Left ventricle myocardium inferior (tissue), 1 donor: ENCODE results near the gene SPTBN2. TPM values are rescaled to one million over a fixed set of nuclear protein-coding genes. Genes with fewer than 3 reads are reported as not detected.

Experiments
- DNase-seq: peaks from one replicate; pipeline ENCODE4 v3.0.0-alpha.2; 2020
- H3K27ac ChIP-seq: fragments of 200-600 bp; replicated peaks from 2 replicates; pipeline ENCODE4 v1.8.0; 2021
- H3K27me3 ChIP-seq: fragments of 200-600 bp; 2 replicates; pipeline ENCODE4 v1.8.0; 2021; ENCODE audit warnings: low read depth
- H3K36me3 ChIP-seq: fragments of 200-600 bp; 2 replicates; pipeline ENCODE4 v1.8.0; 2021
- H3K4me1 ChIP-seq: fragments of 200-600 bp; 2 replicates; pipeline ENCODE4 v1.8.0; 2021
- H3K4me3 ChIP-seq: fragments of 200-600 bp; 2 replicates; pipeline ENCODE4 v1.8.0; 2021; ENCODE audit warnings: mild to moderate bottlenecking, moderate library complexity
- H3K9me3 ChIP-seq: fragments of 200-600 bp; replicated peaks from 2 replicates; pipeline ENCODE4 v1.8.0; 2021
- CTCF ChIP-seq: fragments of 200-600 bp; IDR thresholded peaks from 2 replicates; pipeline ENCODE4 v1.8.0; 2021; ENCODE audit warnings: antibody characterized with exemption, mild to moderate bottlenecking, borderline replicate concordance
- intact Hi-C: fragments of 100-400 bp; cut with micrococcal nuclease; formaldehyde crosslinking; loops from one replicate; pipeline ENCODE4 v1.11.0; 2022
- total RNA-seq: library from RNA; stranded (reverse); fragmentation: NEBNext Ultra II Directional; extraction: Animal tissue kit (Norgen Biotek cat#: 25700); gene quantifications from one replicate; pipeline ENCODE4 v1.2.1, GENCODE V29; 2021
- donor health status: DM: no; HTN: yes; CAD: no; lungs with severe emphysema.

The SPTBN2 gene
- total RNA-seq, 1 donor from 2014 or later, result 0.77 TPM

GRCh38 chr11:66677599-66678375 lies 51.2 kb downstream of the SPTBN2 start, which contains the start of gene RBM4B:
RBM4B (minus strand) TSS chr11:66677887; CDS start chr11:66677079, 808 bp downstream.
- Histone ChIP-seq H3K9me3 (no peaks in the 10 kb centered on the region), H3K27me3 (no peaks in the 10 kb centered on the region), H3K36me3 (peaks cover 6% of the 10 kb centered on the region), H3K27ac (peak within 1 kb of the TSS; percentile 94), H3K4me3 (peak within 1 kb of the TSS; percentile 83), H3K4me1 (peaks cover 49% of the 10 kb centered on the region)
- DNase-seq, result peak; percentile 98
- intact Hi-C loops, result loop anchor here (5.0 kb wide), 1 partner anchor 95 kb away; no protein-coding TSS in a partner anchor
- TF ChIP-seq CTCF, result no peak

GRCh38 chr11:66676931-66677598 lies 52.0 kb downstream of the SPTBN2 start:
- Histone ChIP-seq H3K4me1 (peaks cover 49% of the 10 kb centered on the region), H3K4me3 (peak overlapping the region; percentile 83), H3K36me3 (peaks cover 6% of the 10 kb centered on the region), H3K9me3 (no peaks in the 10 kb centered on the region), H3K27ac (peak overlapping the region; percentile 94), H3K27me3 (no peaks in the 10 kb centered on the region)
- intact Hi-C loops, result loop anchor here (5.0 kb wide), 1 partner anchor 95 kb away; no protein-coding TSS in a partner anchor
- DNase-seq, result no peak
- no peak for TF ChIP-seq CTCF

GRCh38 chr11:66676282-66676919 lies 52.6 kb downstream of the SPTBN2 start:
- no peak for DNase-seq
- H3K9me3 ChIP-seq, result no peaks in the 10 kb centered on the region
- TF ChIP-seq CTCF, result no peak
- peaks cover 6% of the 10 kb centered on the region for H3K36me3 ChIP-seq
- H3K4me3 ChIP-seq, result peak overlapping the region; percentile 83
- H3K4me1 ChIP-seq, result peaks cover 54% of the 10 kb centered on the region
- no peaks in the 10 kb centered on the region for H3K27me3 ChIP-seq
- intact Hi-C loops, result loop anchor here (5.0 kb wide), 1 partner anchor 94 kb away; no protein-coding TSS in a partner anchor
- H3K27ac ChIP-seq, result no peak overlapping the region

GRCh38 chr11:66674964-66675602 lies 53.9 kb downstream of the SPTBN2 start:
- Histone ChIP-seq H3K27me3 (no peaks in the 10 kb centered on the region), H3K4me1 (peaks cover 67% of the 10 kb centered on the region), H3K36me3 (peaks cover 6% of the 10 kb centered on the region), H3K9me3 (no peaks in the 10 kb centered on the region), H3K4me3 (peak overlapping the region; percentile 83), H3K27ac (no peak overlapping the region)
- intact Hi-C loops, result loop anchor here (5.0 kb wide), 1 partner anchor 93 kb away; no protein-coding TSS in a partner anchor
- DNase-seq, result no peak
- TF ChIP-seq CTCF, result no peak

- Histone ChIP-seq H3K27ac (no peak overlapping the region), H3K36me3 (peaks cover 27% of the 10 kb centered on the region), H3K4me3 (no peak overlapping the region), H3K4me1 (peaks cover 66% of the 10 kb centered on the region), H3K9me3 (no peaks in the 10 kb centered on the region), H3K27me3 (no peaks in the 10 kb centered on the region)
- DNase-seq, result no peak
- intact Hi-C loops, result no loop called here
- no peak for TF ChIP-seq CTCF
Observed at GRCh38 chr11:66670816-66671215, 58.2 kb downstream of the SPTBN2 start.
